BJ (cell line): ENCODE measurements around the gene CLRN1. TPM values are rescaled to one million over a fixed set of nuclear protein-coding genes. Genes with fewer than 3 reads are reported as not detected.

ENCODE experiments used
- CTCF ChIA-PET: fragments of 350-600 bp; formaldehyde crosslinking; extraction: SDS; loops from one replicate; lab custom pipeline; 2021; ENCODE audit warnings: antibody characterized with exemption, inconsistent platforms; lab: Yijun Ruan, JAX
- POLR2A ChIA-PET: fragments of 300-600 bp; sonication (Branson Sonifier 250); formaldehyde crosslinking; extraction: SDS; loops from one replicate; lab custom pipeline; 2021; ENCODE audit warnings: antibody characterized with exemption; lab: Charles Lee
- DNase-seq: peaks from one replicate; pipeline ENCODE4 v3.0.0-alpha.2; 2011; ENCODE audit warnings: low read depth
- H3K27me3 ChIP-seq: 2 replicates; pipeline ENCODE4 v1.6.0; 2011; ENCODE audit warnings: low read length; ENCODE audit not compliant: control insufficient read depth, insufficient read depth
- H3K36me3 ChIP-seq: 2 replicates; pipeline ENCODE4 v1.5.1; 2011; ENCODE audit warnings: low read length; ENCODE audit not compliant: control insufficient read depth, insufficient read depth
- H3K4me3 ChIP-seq: 2 replicates; pipeline ENCODE4 v1.5.1; 2011; ENCODE audit warnings: low read depth, mild to moderate bottlenecking, control low read depth, low read length
- CTCF ChIP-seq: IDR thresholded peaks from 2 replicates; pipeline ENCODE4 v1.5.1; 2011; ENCODE audit warnings: low read depth, mild to moderate bottlenecking, control low read depth, inconsistent platforms, low read length, moderate library complexity; ENCODE audit not compliant: insufficient read depth
- polyA plus RNA-seq: library from polyadenylated mRNA; depleted of rRNA; stranded (reverse); fragments of >200 nt; gene quantifications from 2 replicates; pipeline ENCODE4 v1.2.3, GENCODE V29; 2011

CLRN1 gene
- polyA plus RNA-seq, 1 experiment, result not detected

- no peak for DNase-seq
- Histone ChIP-seq H3K27me3 (no peaks in the 10 kb centered on the region; the same call in 1 of the 2 replicates), H3K36me3 (no peaks in the 10 kb centered on the region), H3K4me3 (no peak overlapping the region)
- peak; percentile 60 for TF ChIP-seq CTCF
- ChIA-PET POLR2A (no interaction called here), CTCF (interaction anchor here (0.9 to 4.3 kb wide), 16 partner anchors 9 to 270 kb away, joined by 3 to 103 read pairs (median 4); partner anchors contain the start of gene MED12L)
Measured at GRCh38 chr3:151008699-151009098, 36.2 kb upstream of the CLRN1 start.

GRCh38 chr3:151003768-151004134, 31.2 kb upstream of the CLRN1 start:
- H3K27me3 ChIP-seq, result no peaks in the 10 kb centered on the region; the same call in 1 of the 2 replicates
- ChIA-PET POLR2A (no interaction called here), CTCF (interaction anchor here (0.5 to 3.5 kb wide), 2 partner anchors 78 to 142 kb away, joined by 3 to 12 read pairs; no protein-coding TSS in a partner anchor)
- H3K36me3 ChIP-seq, result no peaks in the 10 kb centered on the region
- TF ChIP-seq CTCF, result no peak
- no peak for DNase-seq
- H3K4me3 ChIP-seq, result no peak overlapping the region

GRCh38 chr3:151003029-151003767, 30.7 kb upstream of the CLRN1 start:
- H3K36me3 ChIP-seq, result no peaks in the 10 kb centered on the region
- TF ChIP-seq CTCF, result no peak
- H3K4me3 ChIP-seq, result no peak overlapping the region
- CTCF ChIA-PET, result interaction anchor here (3.5 kb wide), 1 partner anchor 143 kb away, joined by 12 read pairs; no protein-coding TSS in a partner anchor
- H3K27me3 ChIP-seq, result no peaks in the 10 kb centered on the region; the same call in 1 of the 2 replicates
- POLR2A ChIA-PET, result no interaction called here
- DNase-seq, result no peak

- ChIA-PET CTCF (interaction anchor here (3.5 kb wide), 1 partner anchor 144 kb away, joined by 12 read pairs; no protein-coding TSS in a partner anchor), POLR2A (interaction anchor here (0.6 kb wide), 1 partner anchor 836 kb away, joined by 3 read pairs; no protein-coding TSS in a partner anchor)
- Histone ChIP-seq H3K4me3 (no peak overlapping the region), H3K36me3 (no peaks in the 10 kb centered on the region), H3K27me3 (no peaks in the 10 kb centered on the region)
- DNase-seq, result no peak
- no peak for TF ChIP-seq CTCF
Measured at GRCh38 chr3:151002003-151002981, 29.8 kb upstream of the CLRN1 start.
